ENCODE data around the gene SVEP1.
"Not testable (repeated sequence)": the region's sequence is repeated elsewhere in the genome, so short reads cannot be mapped to it uniquely, and the experiment has no call there.

SVEP1 gene

DNA sequence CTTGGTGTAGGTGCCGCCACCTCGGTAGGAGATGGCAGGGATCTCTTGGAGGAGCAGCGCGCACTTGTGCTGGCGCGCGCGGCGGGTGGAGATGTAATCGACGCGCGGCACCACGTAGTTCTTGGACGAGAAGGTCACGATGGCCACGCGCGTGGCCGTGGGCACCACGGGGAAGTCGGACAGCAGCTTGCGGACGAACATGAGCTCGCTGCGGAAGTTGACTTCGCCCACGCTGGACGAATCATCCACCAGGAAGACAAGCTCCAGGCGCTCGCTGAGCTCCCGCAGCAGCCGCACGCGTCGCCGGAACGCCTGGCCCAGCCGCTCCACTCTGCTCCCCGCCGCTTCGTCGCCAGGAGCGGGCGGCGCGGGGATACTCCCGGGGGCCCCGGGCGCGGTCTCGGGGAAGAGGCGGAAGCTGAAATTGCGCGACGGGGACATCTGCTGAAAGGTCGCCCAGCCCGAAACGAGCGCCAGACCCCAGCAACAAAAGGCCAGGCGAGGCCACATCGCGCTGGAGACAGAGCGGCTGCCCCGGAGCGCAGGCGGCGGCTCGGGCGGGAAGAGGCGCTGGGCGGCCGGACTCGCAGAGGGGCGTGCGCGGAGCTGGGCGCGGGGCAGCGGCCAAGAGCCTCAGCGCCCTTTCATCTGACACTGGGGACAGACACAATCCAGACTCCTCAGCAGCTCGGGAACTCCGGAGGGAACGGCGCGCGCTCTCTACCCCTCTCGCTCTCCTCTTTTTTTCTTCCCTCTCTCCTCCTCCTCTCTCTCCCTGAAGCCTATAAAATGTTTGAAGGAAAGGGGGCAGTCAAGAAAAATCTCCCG, at the start of gene SVEP1:
SVEP1 (minus strand) TSS at position 708 of the 828 bp plus-strand sequence; CDS start at position 510, 198 bp downstream.
- DNase-seq, result peak in 1 of 2 donors; percentile 5

DNA sequence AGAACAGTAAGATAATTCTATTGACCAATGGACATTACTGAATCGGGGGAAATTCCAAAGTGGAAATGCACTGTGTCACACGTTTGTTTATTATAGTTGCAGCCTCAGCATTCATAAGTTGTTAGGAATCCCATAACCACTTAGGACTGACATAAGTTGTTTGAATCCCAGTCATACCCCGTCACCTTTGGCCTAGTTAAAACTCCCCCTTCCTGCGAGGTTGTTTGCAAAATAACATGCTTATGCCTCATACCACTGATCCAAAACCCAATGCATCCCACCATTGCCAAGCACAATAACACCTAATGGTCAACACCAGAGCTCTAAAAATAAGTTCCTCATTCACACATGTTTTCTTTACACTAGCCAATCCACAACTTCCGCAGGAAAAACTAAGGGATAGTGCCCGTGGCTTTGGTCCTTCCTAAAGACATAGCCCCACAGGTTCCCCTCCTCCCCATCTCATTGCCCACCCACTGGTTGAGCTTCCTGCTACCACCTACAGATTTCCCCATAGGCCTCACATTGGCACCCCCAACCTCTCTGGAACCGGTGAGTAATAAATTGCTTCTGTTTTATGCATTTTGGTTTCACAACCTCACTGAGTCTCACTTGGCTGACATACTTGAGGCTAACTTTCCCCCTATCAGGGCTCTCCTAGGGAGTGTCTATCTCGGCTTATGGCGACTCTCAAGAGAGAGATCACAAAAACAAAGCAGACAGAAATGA, 46.7 kb upstream of the SVEP1 start:
- no peak for DNase-seq

DNA sequence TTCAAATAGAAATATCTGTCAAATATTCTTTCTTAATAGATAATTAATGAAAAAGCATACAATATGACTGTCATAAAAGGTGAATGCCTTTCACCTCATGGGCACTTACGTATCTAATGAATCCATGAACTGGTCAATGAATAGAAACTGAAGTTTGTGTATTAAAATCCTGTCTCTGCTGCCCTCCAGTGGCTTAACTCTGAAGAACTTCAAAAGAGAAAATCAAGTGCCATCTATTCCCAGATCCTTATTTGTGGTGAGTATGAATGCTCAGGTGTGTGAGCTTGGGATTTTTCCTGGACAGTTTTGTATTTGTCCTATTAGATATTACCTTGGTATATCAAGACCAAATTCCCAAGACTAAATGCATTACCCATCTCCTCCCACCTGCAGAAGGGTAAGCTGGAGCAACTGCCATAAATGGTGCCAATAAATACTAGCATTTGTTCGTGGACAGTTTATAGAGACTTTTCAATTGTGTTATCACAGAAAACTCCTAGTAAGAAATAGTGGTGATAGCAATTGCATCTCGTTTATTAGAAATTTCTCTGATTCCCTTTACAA, 44.0 kb upstream of the SVEP1 start:
- no peak for DNase-seq

DNA sequence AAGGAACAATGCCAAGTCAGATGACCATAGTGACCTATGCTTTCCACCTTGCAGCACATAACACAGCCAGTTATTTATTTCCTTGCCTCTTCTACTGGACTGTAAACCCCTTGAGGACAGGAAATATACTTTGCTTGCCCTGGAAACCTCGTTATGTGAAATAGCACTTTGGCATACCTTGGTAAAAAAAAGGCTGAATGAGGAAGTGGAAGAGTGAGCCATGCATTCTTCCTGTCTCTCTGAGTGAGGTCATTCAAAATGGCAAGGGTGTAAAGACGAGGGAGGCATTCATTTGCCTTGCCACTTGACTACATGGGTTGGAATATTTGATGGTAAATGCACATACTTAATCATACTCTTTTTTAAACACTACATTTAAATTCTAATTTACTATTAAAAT, 42.8 kb upstream of the SVEP1 start:
- no peak for DNase-seq

DNA sequence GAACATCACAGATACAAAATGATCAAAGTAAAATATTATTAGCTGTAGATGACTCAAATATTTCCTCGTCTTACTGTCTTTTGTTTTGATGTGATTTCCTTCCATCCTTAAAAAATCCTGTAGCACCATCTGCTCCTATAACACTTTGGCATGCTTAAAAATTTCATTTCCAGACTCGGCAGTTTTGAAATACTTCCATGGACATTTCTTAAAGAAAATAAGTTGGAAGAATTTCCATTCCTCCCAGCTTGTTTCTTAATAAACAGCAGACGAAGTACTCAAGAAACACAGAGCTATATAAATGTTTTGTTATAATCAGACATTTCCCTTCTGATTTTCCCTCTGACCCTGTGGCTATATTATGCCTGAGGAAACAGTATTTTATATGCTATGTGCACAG, 41.2 kb upstream of the SVEP1 start:
- no peak for DNase-seq

DNA sequence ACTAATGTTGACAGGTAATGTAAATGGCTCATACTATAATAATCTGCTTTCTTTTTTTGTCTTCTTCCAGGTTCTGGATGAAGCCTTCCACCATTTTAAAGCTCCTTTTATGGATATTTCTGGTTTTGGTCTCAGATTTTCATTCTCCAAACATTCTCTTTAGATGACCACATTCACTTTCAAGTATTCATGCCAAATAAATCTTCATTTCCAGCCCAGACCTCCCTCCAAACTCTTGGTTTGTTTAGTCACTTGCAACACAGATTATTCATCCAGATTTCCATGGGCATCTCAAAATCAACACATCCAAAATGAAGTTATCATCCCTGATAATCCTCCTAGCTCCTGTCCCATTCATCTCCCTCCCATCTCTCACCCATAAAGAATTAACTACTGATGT, 40.3 kb upstream of the SVEP1 start:
- DNase-seq, result no peak

DNA sequence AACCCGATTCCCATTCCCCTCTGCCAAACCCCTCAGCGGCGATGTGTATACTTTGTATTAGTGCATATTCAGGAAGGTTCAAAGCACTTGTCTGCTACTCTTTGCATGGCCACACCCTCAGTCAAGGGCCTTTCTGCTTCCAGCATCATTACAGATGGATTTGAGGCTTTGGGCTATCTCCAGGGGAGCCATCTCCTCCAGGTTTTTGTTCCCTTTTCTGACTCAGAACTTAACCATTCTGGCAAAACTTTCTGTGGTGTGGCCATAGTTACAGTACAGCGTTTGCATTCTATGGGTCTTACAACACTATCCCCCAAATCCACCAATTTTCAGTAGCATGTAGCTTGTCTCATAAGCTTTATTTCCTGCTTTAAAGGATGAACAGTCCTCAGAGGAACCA, 36.0 kb upstream of the SVEP1 start:
- DNase-seq, result no peak

DNA sequence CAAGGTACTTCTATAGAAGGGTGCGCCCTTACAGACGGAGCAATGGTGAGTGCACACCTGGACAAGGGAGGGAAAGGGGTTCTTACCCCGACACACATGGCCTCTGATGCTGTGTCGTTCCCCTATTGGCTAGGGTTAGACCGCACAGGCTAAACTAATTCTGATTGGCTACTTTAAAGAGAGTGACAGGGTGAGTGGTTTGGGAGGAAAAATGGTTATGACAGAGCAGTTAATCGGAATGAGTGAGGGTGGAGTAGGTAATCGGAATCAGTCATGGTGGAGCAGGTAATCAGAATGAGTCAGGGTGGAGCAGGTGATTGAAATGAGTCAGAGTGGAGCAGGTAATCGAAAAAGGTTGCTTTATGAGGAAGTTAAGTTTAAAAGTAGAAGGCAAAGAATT, 35.0 kb upstream of the SVEP1 start:
- DNase-seq, result not testable (repeated sequence)

DNA sequence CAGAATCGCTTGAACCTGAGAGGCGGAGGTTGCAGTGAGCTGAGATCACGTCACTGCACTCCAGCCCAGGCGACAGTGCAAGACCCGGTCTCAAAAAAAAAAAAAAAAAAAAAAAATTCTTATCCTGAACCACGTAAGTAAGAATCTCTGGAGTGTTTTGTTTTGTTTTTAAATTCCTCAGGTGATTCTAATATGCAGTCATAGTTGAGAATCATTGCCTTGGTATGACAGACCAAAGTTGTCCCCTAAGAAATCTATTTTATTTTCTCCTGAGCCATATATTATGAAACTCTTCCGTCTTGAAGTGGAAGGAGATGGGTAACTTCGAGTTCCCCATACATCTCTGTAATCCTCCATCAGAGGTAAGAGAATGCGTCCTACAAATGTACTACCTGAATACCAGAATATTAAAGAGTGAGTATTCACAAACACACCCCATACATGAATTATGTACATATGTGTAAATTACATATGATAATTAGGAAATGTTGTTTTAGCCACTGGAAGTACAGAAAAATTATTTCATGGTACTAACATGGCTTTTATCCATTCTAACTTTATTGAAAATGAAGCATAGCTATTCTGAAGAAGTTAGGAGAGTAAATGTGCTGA, 26.7 kb upstream of the SVEP1 start:
- no peak for DNase-seq

DNA sequence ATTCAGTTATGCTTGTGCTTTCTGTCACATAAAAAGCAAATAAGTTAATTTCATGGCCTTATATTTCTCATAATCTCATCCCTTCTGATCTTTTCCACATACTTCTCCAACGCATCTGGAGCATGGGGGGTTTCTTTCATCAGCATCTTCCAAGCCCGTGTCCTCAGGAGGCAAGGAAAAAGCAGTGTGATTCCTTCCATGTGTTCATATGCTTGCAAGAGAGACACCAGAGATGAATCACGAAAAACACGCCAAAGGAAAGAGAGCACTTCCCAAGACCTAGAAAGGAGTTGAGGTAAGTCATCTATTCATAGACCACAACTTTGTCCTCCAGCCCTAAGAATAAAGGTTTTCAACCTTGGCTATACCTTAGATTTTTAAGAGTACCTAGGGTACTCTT, 26.0 kb upstream of the SVEP1 start:
- DNase-seq, result no peak

DNA sequence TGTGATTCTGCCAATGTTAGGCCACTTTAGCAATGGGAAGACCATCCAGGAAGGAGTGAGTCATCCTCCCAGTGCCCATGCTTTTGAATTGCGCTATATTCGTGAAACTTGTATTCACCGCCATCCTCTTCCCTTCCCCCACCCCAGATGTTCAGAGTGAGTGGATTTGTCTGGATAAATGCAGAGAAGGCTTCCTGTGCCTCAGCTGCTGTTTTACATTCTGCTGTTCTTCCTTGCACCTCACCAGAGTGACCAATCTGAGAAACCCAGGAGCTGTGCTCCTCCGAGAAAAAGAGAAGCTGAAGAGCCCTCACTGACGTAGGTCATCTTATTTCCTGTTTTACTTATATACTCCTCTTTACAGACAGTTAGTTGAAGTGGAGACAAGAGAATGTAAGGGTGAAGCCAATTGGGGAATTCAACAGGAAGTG, 24.6 kb upstream of the SVEP1 start:
- DNase-seq, result peak in 1 of 2 donors; percentile 36

DNA sequence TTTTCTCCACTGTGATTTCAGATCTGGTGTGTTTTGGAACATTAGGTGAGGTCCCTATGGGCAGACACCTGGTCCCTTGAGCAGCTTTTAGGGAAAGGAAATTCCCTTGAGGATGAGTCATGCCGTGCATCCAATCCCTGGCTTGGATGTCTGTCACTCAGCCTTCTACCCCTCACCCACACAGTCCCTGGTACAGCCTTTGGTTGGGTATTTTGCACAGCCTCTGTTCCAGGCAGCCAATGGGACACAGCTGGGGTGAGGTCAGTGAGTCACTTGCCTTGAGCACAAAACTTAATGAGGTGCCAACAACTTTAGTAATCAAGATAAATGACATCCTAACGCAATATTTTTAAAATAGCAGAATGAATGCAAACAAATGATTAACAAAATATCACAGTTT, 22.7 kb upstream of the SVEP1 start:
- DNase-seq, result no peak

DNA sequence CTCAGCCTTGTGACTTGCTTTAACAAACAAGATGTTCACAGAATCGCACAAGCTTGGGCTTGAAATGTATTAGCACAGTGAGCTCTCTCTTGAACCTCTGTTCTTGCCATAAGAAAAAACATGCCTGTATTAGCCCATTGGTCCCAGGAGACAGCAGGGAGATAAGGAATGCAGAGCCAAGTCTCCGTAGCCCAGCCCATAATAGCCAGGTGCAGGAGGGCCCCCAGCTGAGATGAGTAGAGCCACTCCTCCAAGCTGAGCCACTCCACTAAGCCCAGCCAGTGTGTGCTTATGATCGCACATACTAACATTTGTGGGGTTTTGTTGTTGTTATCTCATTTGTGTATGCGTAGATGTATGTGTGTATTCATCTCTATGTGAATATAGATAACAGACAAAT, 21.6 kb upstream of the SVEP1 start:
- DNase-seq, result no peak

DNA sequence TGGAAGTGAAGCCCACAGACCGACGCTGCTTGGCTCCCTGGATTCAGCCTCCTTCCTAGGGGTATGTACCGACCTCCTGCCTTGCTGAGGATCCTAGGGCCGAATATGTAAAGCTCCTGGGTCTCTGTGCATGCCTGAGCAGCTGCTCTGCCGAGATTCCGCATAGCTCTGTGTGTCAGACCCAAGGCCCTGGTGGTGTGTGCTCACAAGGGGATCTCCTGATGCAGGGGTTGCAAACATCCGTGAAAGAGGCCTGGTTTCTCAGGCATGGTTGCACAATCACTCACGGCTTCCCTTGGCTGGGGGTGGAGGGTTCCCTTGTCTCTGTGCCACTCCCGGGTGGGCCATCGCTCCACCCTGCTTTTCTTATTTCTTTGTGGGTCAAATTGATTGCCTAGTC, 19.9 kb upstream of the SVEP1 start:
- no peak for DNase-seq

DNA sequence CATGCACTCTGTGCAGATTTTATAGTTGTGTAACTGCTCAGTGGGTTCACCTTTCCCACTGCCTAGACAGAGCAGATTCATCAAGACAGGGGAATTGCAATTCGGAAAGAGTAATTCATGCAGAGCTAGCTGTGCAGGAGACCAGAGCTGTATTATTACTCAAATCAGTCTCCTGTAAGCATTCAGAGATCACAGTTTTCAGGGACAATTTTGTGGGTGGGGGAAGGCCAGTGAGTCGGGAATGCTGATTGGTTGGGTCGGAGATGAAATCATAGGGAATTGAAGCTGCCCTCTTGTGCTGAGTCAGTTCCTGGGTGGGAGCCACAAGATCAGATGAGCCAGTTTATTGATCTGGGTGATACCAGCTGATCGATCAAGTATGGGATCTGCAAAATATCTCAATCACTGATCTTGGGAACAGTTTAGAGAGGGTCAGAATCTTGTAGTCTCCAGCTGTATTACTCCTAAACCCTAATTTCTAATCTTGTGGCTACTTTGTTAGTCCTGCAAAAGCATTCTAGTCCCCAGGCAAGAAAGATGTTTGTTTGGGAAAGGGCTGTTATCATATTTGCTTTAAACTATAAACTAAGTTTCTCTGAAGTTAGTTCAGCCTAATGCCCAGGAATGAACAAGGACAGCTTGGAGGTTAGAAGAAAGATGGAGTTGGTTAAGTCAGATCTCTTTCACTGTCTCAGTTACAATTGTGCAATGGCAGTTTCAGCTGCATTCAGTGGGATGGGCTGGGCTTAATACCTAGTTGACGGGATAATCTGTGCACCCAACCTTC, 12.7 kb upstream of the SVEP1 start:
- no peak for DNase-seq

DNA sequence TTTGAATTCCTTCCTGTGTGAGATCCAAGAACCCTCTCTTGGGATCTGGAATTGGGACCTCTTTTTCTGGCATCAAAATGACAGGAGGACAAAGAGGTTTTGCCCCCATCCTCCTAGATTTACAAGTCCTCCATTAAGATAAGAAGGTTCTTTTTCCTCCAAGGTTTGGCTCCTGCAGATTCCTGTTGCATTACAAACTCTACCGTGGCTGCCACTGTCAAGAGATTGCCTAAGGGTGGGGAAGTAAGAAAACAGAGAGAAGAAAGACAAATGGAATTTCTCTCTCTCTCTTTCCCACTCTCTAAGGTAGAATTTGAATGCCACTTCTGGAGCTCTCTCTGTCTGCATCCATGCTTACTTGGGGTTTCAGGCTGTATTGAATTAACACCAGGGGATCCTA, 12.0 kb upstream of the SVEP1 start:
- DNase-seq, result no peak

DNA sequence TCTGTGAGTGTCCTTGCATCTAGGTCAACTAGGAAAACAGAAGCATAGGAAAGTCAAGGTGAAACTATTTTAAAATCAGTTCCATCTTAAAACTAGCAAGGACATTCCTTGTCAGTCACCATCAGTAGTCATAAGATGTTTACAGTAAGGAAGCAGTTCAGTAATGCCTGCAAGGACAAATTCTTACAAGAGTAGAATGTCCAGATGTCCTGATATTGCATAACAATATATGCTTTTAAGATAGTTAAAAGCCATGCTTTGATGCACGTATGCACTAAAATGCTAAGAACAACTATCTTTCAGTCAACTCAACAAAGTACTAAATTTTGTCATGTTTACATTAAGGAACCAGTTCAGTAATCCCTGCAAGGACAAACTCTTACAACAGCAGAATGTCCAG, 11.3 kb upstream of the SVEP1 start:
- no peak for DNase-seq

DNA sequence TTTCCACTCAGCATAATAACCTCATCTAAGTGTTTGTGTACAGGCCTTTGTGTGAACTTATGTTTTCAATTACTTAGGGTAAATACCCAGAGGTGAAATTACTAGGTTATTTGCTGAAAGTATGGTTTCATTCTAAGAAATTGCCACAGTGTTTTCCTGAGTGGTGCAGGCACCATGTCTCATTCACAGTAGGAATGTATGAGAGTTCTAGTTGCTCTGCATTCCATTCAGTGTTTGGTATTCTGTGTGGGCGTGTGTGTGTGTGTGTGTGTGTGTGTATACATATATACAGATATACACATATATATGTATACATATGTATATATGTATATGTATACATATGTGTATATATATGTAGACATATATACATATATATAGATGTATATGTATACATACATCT, 8.8 kb upstream of the SVEP1 start:
- DNase-seq, result no peak

DNA sequence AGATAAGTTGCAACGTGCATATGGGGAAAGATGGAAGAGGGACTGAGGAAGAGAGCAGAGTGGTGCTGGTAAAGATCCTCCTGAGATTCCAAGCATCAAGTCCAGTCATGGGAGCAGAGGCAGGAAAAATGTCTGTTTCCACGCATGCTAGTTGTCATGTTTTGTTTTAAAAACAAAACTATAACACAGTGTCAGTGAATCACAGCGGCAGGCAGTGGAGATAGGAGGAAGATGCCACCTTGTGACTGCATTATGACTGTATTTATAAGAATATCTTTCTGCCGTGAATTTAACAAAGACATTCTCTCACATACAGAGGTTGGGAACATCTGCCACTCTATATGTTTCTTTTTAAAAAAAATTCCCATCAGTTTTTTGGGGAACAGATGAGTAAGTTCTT, 3.7 kb upstream of the SVEP1 start:
- DNase-seq, result no peak

DNA sequence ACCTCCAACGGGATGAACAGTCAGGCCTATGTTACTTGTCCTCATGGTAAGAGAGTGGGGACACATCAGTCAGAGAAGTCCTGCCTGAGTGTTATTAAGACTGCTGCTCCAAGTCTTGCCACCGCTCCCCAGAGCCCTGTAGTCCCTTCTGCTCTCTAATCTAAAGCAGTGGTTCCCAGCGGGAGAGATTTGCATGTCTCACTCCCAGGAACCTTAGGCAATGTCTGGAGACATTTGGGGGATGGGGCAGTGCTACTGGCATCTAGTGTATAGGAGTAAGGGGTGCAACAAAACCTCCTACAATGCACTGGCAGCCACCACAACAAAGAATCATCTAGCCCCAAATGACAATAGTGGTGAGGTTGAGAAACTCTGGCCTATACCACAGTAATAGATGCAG, 2.6 kb upstream of the SVEP1 start:
- no peak for DNase-seq

DNA sequence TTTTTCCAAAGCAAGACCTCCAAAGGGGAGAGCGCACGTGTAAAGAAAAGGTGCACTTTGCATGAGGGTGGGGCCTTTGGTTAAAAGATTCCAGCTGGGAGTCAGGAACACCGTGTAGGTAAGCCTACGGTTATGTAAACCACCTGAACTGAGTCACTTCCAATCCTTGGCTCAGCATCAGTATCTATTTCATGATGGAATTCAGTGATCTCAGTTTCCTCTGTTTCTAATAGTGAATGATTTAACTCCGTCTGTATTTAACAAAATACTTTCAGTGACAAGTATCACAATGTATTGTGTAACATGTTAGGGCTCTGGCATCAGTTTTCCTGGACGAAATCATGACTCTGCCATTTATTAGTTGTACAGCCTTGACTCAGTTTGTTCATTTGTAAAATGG, 1.3 kb upstream of the SVEP1 start:
- DNase-seq, result no peak

DNA sequence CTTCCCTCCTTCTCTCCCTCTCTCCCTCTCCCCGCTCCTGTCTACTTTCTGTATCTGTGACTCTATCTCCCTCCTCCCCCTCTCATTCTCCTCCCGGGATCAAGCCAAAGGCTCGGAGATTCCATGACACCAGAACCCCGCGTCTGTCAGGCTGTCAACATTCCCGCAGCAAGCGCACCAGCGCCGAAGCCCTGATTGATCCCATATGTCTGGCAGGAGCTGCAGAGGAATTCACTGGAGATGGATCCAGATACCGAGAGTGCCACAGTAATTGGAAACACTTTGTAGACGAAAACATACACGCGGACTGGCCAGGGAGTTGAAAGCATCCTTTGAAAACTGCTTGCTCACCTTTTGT, 300 bp upstream of the SVEP1 start:
- no peak for DNase-seq

DNA sequence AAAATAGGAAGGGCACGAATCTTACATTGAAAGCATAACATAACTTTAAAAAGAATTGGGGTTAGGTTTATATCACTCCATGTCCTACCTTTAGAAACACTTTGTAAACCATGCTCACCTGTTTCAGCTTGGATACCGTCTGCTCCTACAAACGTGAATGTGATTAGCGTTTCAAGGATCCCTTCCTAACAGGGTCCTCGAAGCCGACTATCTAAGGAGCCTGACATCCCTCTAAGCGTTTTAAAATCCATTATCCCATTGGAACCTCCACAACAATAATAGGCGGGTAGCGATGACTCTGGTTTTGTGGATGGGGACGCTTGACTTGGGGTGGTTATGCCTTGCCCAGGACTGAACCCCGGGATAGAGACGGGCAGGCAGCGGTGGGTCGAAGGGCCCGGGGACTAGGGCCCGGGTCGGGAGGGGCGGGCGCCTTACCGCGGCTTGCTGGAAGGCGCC, 937 bp downstream of the SVEP1 start:
- no peak for DNase-seq

All from CD4-positive, alpha-beta T cell treated with Interleukin-1 beta for 1 hour (primary cell).